Lung (tissue), 12 donors: ENCODE data around the gene TNFRSF12A. TPM values are rescaled to one million over a fixed set of nuclear protein-coding genes. Genes with fewer than 3 reads are reported as not detected.

ENCODE experiments used
- ATAC-seq: fragments of 200-7000 bp; cut with Tn5 transposase; one replicate; pipeline ENCODE4 v1.9.1; 2020; ENCODE audit warnings: moderate number of reproducible peaks; ENCODE audit not compliant: insufficient read depth, low FRiP score
- DNase-seq, 3 donors: peaks; one replicate each; pipeline ENCODE4 v3.0.0-alpha.2; 2013 to 2017
- H3K27ac ChIP-seq, 2 donors: one replicate each; pipeline ENCODE4 v1.5.1; 2013; ENCODE audit warnings: mild to moderate bottlenecking in 2 of 2, moderate library complexity in 2 of 2, control low read depth in 1 of 2, inconsistent platforms in 1 of 2, low read depth in 1 of 2, low read length in 1 of 2
- H3K27me3 ChIP-seq, 3 donors: one replicate each; pipeline ENCODE4 v1.5.1; 2013; ENCODE audit warnings: low read length in 2 of 3; ENCODE audit not compliant: control insufficient read depth in 3 of 3, insufficient read depth in 3 of 3
- H3K36me3 ChIP-seq, 4 donors: one replicate each; pipeline ENCODE4 v1.5.1; 2013; ENCODE audit warnings: low read length in 4 of 4, mild to moderate bottlenecking in 1 of 4, moderate library complexity in 1 of 4; ENCODE audit not compliant: control insufficient read depth in 4 of 4, insufficient read depth in 4 of 4
- H3K4me1 ChIP-seq, 5 donors: one replicate each; pipeline ENCODE4 v1.5.1; 2013; ENCODE audit warnings: low read length in 5 of 5, mild to moderate bottlenecking in 2 of 5, moderate library complexity in 1 of 5; ENCODE audit not compliant: control insufficient read depth in 5 of 5, insufficient read depth in 5 of 5
- H3K4me3 ChIP-seq: one replicate; pipeline ENCODE4 v1.5.1; 2013; ENCODE audit warnings: mild to moderate bottlenecking, control low read depth, moderate library complexity
- H3K9ac ChIP-seq, 2 donors: one replicate each; pipeline ENCODE4 v1.5.1; 2013; ENCODE audit warnings: low read length in 2 of 2, control low read depth in 1 of 2; ENCODE audit not compliant: insufficient read depth in 1 of 2
- H3K9me3 ChIP-seq, 4 donors: one replicate each; pipeline ENCODE4 v1.5.1; 2013; ENCODE audit warnings: low read length in 3 of 4, mild to moderate bottlenecking in 1 of 4, moderate library complexity in 1 of 4; ENCODE audit not compliant: control insufficient read depth in 4 of 4, insufficient read depth in 3 of 4
- WGBS, 2 donors: extraction: QIAGEN DNeasy Blood & Tissue Kit; methylation state at CpG; one replicate each; pipeline ENCODE4 v1.1.7; 2013; 5-methylcytosine and 5-hydroxymethylcytosine counted together
- polyA plus RNA-seq, 2 donors: library from polyadenylated mRNA; stranded (reverse); fragments of 200-250 nt; gene quantifications; one replicate each; pipeline ENCODE4 v1.2.1, GENCODE V29; 2013
- total RNA-seq, 2 donors: library from RNA; depleted of rRNA in 1 of 2; stranded (reverse); fragments of >200 nt in 1 of 2; gene quantifications; one replicate each; pipeline ENCODE4 v1.2.1, GENCODE V29; 2014 to 2021
- TF ChIP-seq, protein P1 (sequence below): IDR thresholded peaks from 2 replicates; pipeline ENCODE4 v1.5.1; 2012; ENCODE audit warnings: mild to moderate bottlenecking; ENCODE audit errors: control extremely low read depth, extremely low read depth
- donor health status: control.
- donor health status: control.
- donor health status: Bipolar disorder and iron deficiency.
- donor health status: healthy.
- donor health status: DM: yes; HTN: yes; CAD: no.

TNFRSF12A gene
- total and polyA plus RNA-seq, 4 donors: 19.1 to 192 (median 119) TPM

GRCh38 chr16:3045758-3046640 lies 25.8 kb downstream of the TNFRSF12A start, which contains the start of gene MMP25:
Gene MMP25 (plus strand): TSS chr16:3046561. CDS start chr16:3046918, 357 bp downstream.
- 1% methylated on average over 39 to 86 of the region's 86 CpGs for WGBS, 2 donors
- Histone ChIP-seq H3K4me1 (peaks cover 0 to 6% (median 3%) of the 10 kb centered on the region in 5 donors), H3K27ac (peak within 1 kb of the TSS in 1 of 2 donors; percentile 21), H3K9ac (no peak within 1 kb of the TSS), H3K9me3 (no peaks in the 10 kb centered on the region), H3K36me3 (no peaks in the 10 kb centered on the region), H3K27me3 (peaks cover 0 to 55% (median 49%) of the 10 kb centered on the region in 3 donors), H3K4me3 (no peak within 1 kb of the TSS)
- DNase-seq: no peak
- ATAC-seq: peak; percentile 45
- TF ChIP-seq, protein P1, sequence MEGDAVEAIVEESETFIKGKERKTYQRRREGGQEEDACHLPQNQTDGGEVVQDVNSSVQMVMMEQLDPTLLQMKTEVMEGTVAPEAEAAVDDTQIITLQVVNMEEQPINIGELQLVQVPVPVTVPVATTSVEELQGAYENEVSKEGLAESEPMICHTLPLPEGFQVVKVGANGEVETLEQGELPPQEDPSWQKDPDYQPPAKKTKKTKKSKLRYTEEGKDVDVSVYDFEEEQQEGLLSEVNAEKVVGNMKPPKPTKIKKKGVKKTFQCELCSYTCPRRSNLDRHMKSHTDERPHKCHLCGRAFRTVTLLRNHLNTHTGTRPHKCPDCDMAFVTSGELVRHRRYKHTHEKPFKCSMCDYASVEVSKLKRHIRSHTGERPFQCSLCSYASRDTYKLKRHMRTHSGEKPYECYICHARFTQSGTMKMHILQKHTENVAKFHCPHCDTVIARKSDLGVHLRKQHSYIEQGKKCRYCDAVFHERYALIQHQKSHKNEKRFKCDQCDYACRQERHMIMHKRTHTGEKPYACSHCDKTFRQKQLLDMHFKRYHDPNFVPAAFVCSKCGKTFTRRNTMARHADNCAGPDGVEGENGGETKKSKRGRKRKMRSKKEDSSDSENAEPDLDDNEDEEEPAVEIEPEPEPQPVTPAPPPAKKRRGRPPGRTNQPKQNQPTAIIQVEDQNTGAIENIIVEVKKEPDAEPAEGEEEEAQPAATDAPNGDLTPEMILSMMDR: no peak

GRCh38 chr16:3046641-3047386 lies 26.6 kb downstream of the TNFRSF12A start:
- peaks cover 0 to 55% (median 51%) of the 10 kb centered on the region in 3 donors for H3K27me3 ChIP-seq
- peak overlapping the region in 1 of 2 donors; percentile 21 for H3K27ac ChIP-seq
- DNase-seq: no peak
- H3K36me3 ChIP-seq: no peaks in the 10 kb centered on the region
- no peak overlapping the region for H3K9ac ChIP-seq
- TF ChIP-seq, protein P1: no peak
- no peaks in the 10 kb centered on the region for H3K9me3 ChIP-seq
- peaks cover 0 to 6% (median 3%) of the 10 kb centered on the region in 5 donors for H3K4me1 ChIP-seq
- ATAC-seq: no peak
- 2 to 4% methylated on average over 51 to 54 of the region's 54 CpGs for WGBS, 2 donors
- no peak overlapping the region for H3K4me3 ChIP-seq

GRCh38 chr16:3047387-3047720 lies 27.2 kb downstream of the TNFRSF12A start:
- peaks cover 0 to 6% (median 3%) of the 10 kb centered on the region in 5 donors for H3K4me1 ChIP-seq
- no peak overlapping the region for H3K9ac ChIP-seq
- H3K9me3 ChIP-seq: no peaks in the 10 kb centered on the region
- DNase-seq (no peak), ATAC-seq (no peak)
- H3K27ac ChIP-seq: peak overlapping the region in 1 of 2 donors; percentile 5
- WGBS, 2 donors: 18 to 21% methylated on average over 12 to 13 of the region's 13 CpGs
- H3K36me3 ChIP-seq: no peaks in the 10 kb centered on the region
- TF ChIP-seq, protein P1: no peak
- H3K27me3 ChIP-seq: peaks cover 0 to 53% (median 50%) of the 10 kb centered on the region in 3 donors
- no peak overlapping the region for H3K4me3 ChIP-seq
